Neural crest cell (in vitro differentiated cells): ENCODE measurements around the gene GCC1. TPM values are rescaled to one million over a fixed set of nuclear protein-coding genes. Genes with fewer than 3 reads are reported as not detected.

ENCODE experiments used
- DNase-seq: peaks from one replicate; pipeline ENCODE4 v3.0.0; 2021; ENCODE audit warnings: low read depth, mixed read lengths, low spot score
- H3K27ac Mint-ChIP-seq: one replicate; pipeline ENCODE4 v1.8.0; 2021; ENCODE audit warnings: mild to moderate bottlenecking, mixed read lengths; ENCODE audit not compliant: unreplicated experiment
- H3K27me3 Mint-ChIP-seq: 2 replicates; pipeline ENCODE4 v1.8.0; 2021; ENCODE audit warnings: low read depth, mild to moderate bottlenecking, mixed read lengths
- H3K36me3 Mint-ChIP-seq: 2 replicates; pipeline ENCODE4 v1.8.0; 2021; ENCODE audit warnings: low read depth, mild to moderate bottlenecking, mixed read lengths
- H3K4me1 Mint-ChIP-seq: 2 replicates; pipeline ENCODE4 v1.8.0; 2021; ENCODE audit warnings: mixed read lengths
- H3K4me3 Mint-ChIP-seq: one replicate; pipeline ENCODE4 v1.8.0; 2021; ENCODE audit warnings: mild to moderate bottlenecking, mixed read lengths
- H3K9me3 Mint-ChIP-seq: 2 replicates; pipeline ENCODE4 v1.8.0; 2021; ENCODE audit warnings: mixed read lengths
- total RNA-seq: library from RNA; stranded (reverse); gene quantifications from 2 replicates; pipeline ENCODE4 v1.2.1, GENCODE V29; 2021
- TF ChIP-seq, protein P1 (sequence below): fragments of 200-600 bp; sonication (generic); conservative IDR thresholded peaks from 2 replicates; pipeline ENCODE4 v1.5.0; 2021; ENCODE audit warnings: antibody characterized with exemption, mild to moderate bottlenecking

Gene GCC1
- total RNA-seq, 1 donor from 2014 or later, result 16.4 TPM

DNA sequence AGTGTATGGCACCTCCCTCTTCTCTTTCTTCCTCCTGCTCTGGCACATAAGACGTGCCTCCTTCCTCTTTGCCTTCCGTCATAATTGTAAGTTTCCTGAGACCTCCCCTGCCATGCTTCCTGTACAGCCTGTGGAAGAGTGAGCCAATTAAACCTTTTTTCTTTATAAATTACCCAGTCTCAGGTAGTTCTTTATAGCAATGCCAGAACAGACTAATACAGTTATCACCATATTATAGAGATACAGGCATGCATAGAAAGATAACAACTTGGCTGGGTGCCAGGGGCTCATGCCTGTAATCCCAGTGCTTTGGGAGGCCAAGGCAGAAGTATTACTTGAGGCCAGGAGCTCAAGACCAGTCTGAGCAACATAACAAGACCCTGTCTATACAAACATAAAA is 53.2 kb downstream of the GCC1 start:
- DNase-seq, result no peak
- Mint-ChIP-seq H3K4me1 (peaks cover 22% of the 10 kb centered on the region), H3K9me3 (peaks cover 8% of the 10 kb centered on the region), H3K4me3 (no peak overlapping the region), H3K27me3 (peaks cover 92% of the 10 kb centered on the region), H3K27ac (no peak overlapping the region), H3K36me3 (peaks cover 3% of the 10 kb centered on the region)
- TF ChIP-seq, protein P1, sequence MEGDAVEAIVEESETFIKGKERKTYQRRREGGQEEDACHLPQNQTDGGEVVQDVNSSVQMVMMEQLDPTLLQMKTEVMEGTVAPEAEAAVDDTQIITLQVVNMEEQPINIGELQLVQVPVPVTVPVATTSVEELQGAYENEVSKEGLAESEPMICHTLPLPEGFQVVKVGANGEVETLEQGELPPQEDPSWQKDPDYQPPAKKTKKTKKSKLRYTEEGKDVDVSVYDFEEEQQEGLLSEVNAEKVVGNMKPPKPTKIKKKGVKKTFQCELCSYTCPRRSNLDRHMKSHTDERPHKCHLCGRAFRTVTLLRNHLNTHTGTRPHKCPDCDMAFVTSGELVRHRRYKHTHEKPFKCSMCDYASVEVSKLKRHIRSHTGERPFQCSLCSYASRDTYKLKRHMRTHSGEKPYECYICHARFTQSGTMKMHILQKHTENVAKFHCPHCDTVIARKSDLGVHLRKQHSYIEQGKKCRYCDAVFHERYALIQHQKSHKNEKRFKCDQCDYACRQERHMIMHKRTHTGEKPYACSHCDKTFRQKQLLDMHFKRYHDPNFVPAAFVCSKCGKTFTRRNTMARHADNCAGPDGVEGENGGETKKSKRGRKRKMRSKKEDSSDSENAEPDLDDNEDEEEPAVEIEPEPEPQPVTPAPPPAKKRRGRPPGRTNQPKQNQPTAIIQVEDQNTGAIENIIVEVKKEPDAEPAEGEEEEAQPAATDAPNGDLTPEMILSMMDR, result no peak

Other genes with a start within 250 kb of the GCC1 start
- gene ZNF800, start 192.9 kb downstream of the GCC1 start, total RNA-seq, result 29.5 and 29.8 TPM in 2 replicates
- 151 and 160 TPM in 2 replicates for gene ARF5, start 2.8 kb upstream of the GCC1 start, total RNA-seq
- 1.4 and 2.0 TPM in 2 replicates for gene FSCN3, start 8.1 kb upstream of the GCC1 start, total RNA-seq
- not detected in 2 replicates for gene PAX4, start 32.5 kb upstream of the GCC1 start, total RNA-seq
- 184 and 188 TPM in 2 replicates for gene SND1, start 66.6 kb upstream of the GCC1 start, total RNA-seq